HepG2 (cell line): Measurements from ENCODE around the gene AMDHD1. TPM values are rescaled to one million over a fixed set of nuclear protein-coding genes. Genes with fewer than 3 reads are reported as not detected.

ENCODE experiments used
- ARNTL ChIP-seq: sonication (generic); formaldehyde crosslinking; IDR thresholded peaks from 2 replicates; pipeline ENCODE4 v1.4.0; 2020; ENCODE audit warnings: mild to moderate bottlenecking, missing genetic modification reagents
- ATF7 ChIP-seq, 2 experiments: fragments of 450-650 bp in 1 of 2; sonication (generic) in 1 of 2; formaldehyde crosslinking in 1 of 2; IDR thresholded peaks; 2 replicates each; pipeline versions ENCODE4 v1.4.0 to v1.6.1; 2016 to 2020; ENCODE audit warnings: antibody characterized with exemption in 1 of 2, mild to moderate bottlenecking in 1 of 2, missing genetic modification reagents in 1 of 2
- CBX5 ChIP-seq: sonication (generic); formaldehyde crosslinking; IDR thresholded peaks from 2 replicates; pipeline ENCODE4 v1.4.0; 2020; ENCODE audit warnings: missing genetic modification reagents, borderline replicate concordance
- DNMT1 ChIP-seq: sonication (generic); formaldehyde crosslinking; IDR thresholded peaks from 2 replicates; pipeline ENCODE4 v1.5.1; 2020; ENCODE audit warnings: mild to moderate bottlenecking, missing genetic modification reagents
- HDAC2 ChIP-seq: sonication (generic); formaldehyde crosslinking; IDR thresholded peaks from 2 replicates; pipeline ENCODE4 v1.4.0; 2020; ENCODE audit warnings: missing genetic modification reagents
- HOXA9 ChIP-seq: sonication (generic); formaldehyde crosslinking; IDR thresholded peaks from 2 replicates; pipeline ENCODE4 v1.8.1; 2022; ENCODE audit warnings: missing genetic modification reagents, mild to moderate bottlenecking, moderate library complexity, borderline replicate concordance
- IKZF1 ChIP-seq: fragments of 450-650 bp; IDR thresholded peaks from 2 replicates; pipeline ENCODE4 v1.7.1; 2016
- IRF2 ChIP-seq: IDR thresholded peaks from 2 replicates; pipeline ENCODE4 v1.6.1; 2018; ENCODE audit warnings: missing genetic modification reagents, missing compliant biosample characterization
- KDM1A ChIP-seq: IDR thresholded peaks from 2 replicates; pipeline ENCODE4 v1.6.1; 2016; ENCODE audit warnings: missing compliant biosample characterization
- RARA ChIP-seq: IDR thresholded peaks from 2 replicates; pipeline ENCODE4 v1.6.1; 2016; ENCODE audit warnings: missing genetic modification reagents, missing compliant biosample characterization
- SP4 ChIP-seq: sonication (generic); formaldehyde crosslinking; IDR thresholded peaks from 2 replicates; pipeline ENCODE4 v1.8.1; 2023; ENCODE audit warnings: mild to moderate bottlenecking, missing genetic modification reagents
- TBX2 ChIP-seq: sonication (generic); formaldehyde crosslinking; IDR thresholded peaks from 2 replicates; pipeline ENCODE4 v1.5.0; 2020; ENCODE audit warnings: missing genetic modification reagents, mild to moderate bottlenecking, borderline replicate concordance
- ZBTB38 ChIP-seq: sonication (generic); formaldehyde crosslinking; IDR thresholded peaks from 2 replicates; pipeline ENCODE4 v1.5.1; 2020; ENCODE audit warnings: mild to moderate bottlenecking, missing genetic modification reagents
- ZNF180 ChIP-seq: sonication (generic); formaldehyde crosslinking; IDR thresholded peaks from 2 replicates; pipeline ENCODE4 v1.4.0; 2020; ENCODE audit warnings: low read depth, missing genetic modification reagents, borderline replicate concordance
- ZNF232 ChIP-seq: sonication (generic); formaldehyde crosslinking; IDR thresholded peaks from 2 replicates; pipeline ENCODE4 v1.4.0; 2020; ENCODE audit warnings: missing genetic modification reagents, borderline replicate concordance
- ZNF543 ChIP-seq: sonication (generic); formaldehyde crosslinking; IDR thresholded peaks from 2 replicates; pipeline ENCODE4 v1.4.0; 2020; ENCODE audit warnings: mild to moderate bottlenecking, missing genetic modification reagents
- ZNF569 ChIP-seq: sonication (generic); formaldehyde crosslinking; IDR thresholded peaks from 2 replicates; pipeline ENCODE4 v1.5.0; 2020; ENCODE audit warnings: mild to moderate bottlenecking, missing genetic modification reagents, moderate library complexity, borderline replicate concordance
- ZNF703 ChIP-seq: sonication (generic); formaldehyde crosslinking; IDR thresholded peaks from 2 replicates; pipeline ENCODE4 v1.5.1; 2020; ENCODE audit warnings: missing genetic modification reagents, mild to moderate bottlenecking, moderate library complexity, borderline replicate concordance
- ZNF713 ChIP-seq: sonication (generic); formaldehyde crosslinking; IDR thresholded peaks from 2 replicates; pipeline ENCODE4 v1.4.0; 2020; ENCODE audit warnings: mild to moderate bottlenecking, missing genetic modification reagents
- ZNF782 ChIP-seq: sonication (generic); formaldehyde crosslinking; IDR thresholded peaks from 2 replicates; pipeline ENCODE4 v1.4.0; 2020; ENCODE audit warnings: missing genetic modification reagents, mild to moderate bottlenecking, borderline replicate concordance
- ZSCAN29 ChIP-seq: sonication (generic); formaldehyde crosslinking; conservative IDR thresholded peaks from 2 replicates; pipeline ENCODE4 v1.4.0; 2020; ENCODE audit warnings: mild to moderate bottlenecking, missing genetic modification reagents
- ZZZ3 ChIP-seq: sonication (generic); formaldehyde crosslinking; IDR thresholded peaks from 2 replicates; pipeline ENCODE4 v1.4.0; 2020; ENCODE audit warnings: missing genetic modification reagents, mild to moderate bottlenecking, borderline replicate concordance
- polyA plus RNA-seq, 8 experiments: library from polyadenylated mRNA; depleted of rRNA in 3 of 8; stranded (reverse) in 7 of 8; unstranded in 1 of 8; fragments of >200 nt; fragmentation: Illumina TruSeq in 4 of 8; extraction: Trizol in 4 of 8; gene quantifications; 2 replicates each; pipeline versions ENCODE4 v1.2.1 to v1.2.3, GENCODE V29; 2011 to 2016; ENCODE audit warnings: low read depth in 4 of 8, missing spikeins in 1 of 8, mixed read lengths in 1 of 8; ENCODE audit not compliant: insufficient read depth in 1 of 8
- total RNA-seq, 5 experiments: library from RNA; depleted of rRNA; stranded (reverse); fragments of >200 nt; fragmentation: Illumina TruSeq; extraction: Trizol; gene quantifications; 2 replicates each; pipeline ENCODE4 v1.2.3, GENCODE V29; 2016; ENCODE audit warnings: low read depth in 1 of 5
- TF ChIP-seq, protein P1 (sequence below): sonication (generic); formaldehyde crosslinking; IDR thresholded peaks from 2 replicates; pipeline ENCODE4 v1.5.1; 2020; ENCODE audit warnings: missing genetic modification reagents, mild to moderate bottlenecking, borderline replicate concordance
- TF ChIP-seq, protein P2 (sequence below): sonication (generic); formaldehyde crosslinking; IDR thresholded peaks from 2 replicates; pipeline ENCODE4; 2020; ENCODE audit warnings: missing genetic modification reagents, mild to moderate bottlenecking, borderline replicate concordance
- TF ChIP-seq, protein P3 (sequence below): IDR thresholded peaks from 2 replicates; pipeline ENCODE4 v1.6.1; 2016; ENCODE audit warnings: missing compliant biosample characterization, missing genetic modification reagents, borderline replicate concordance

Gene AMDHD1
- total and polyA plus RNA-seq, 2 of the 13 experiments (the other 11 are each of a cell fraction or from before 2014, with no cell fraction given) = 6.5 to 29.6 TPM

DNA sequence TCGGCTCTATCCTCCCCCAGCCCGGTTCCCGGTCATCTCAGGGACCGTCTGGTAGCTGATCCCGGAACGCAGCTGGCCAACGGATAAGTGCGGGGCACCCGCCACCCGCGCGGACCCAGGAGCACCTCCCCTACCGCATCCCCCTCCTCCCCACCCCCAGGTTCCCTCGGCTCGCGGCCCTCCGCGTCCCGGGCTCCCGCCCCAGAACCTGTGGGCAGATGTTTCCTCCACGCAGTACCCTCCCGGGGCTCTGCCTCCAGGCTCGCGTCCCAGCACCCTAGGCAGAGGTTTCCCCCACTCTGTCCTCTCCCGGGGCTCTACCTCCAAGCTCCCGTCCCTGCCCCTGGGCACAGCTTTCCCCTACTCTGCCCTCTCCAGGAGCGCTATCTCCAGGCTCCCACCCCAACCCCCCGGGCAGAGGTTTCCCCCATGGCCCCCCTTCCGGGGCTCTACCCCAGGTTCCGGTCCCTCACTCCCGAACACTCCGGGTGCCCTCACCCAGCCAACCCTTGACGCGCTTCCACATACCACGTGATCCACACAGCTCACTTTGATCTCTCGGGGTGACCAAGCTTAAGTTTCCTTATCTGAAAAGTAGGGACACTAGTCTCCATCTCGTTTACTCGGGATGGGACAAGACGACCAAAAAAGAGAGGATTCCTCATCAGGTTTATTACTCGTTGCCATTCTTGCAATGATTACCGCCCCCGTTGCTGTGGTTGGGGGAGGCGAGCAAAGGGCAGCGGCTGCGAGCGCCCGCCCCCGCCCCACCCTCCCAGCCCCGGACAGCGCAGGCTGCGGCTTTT lies 404 bp upstream of the AMDHD1 start, which contains the start of gene CCDC38 (continued):
- TF ChIP-seq ZSCAN29 (CRISPR knock-in tag) = no peak
- TF ChIP-seq ZNF180 (CRISPR knock-in tag) = 0 out of 2 replicates have a peak, but pooled peaks have one; percentile 21
- TF ChIP-seq ZBTB38 (CRISPR knock-in tag) = peak; percentile 5; the same call in 1 of the 2 replicates
- TF ChIP-seq RARA = peak; percentile 37; the same call in 1 of the 2 replicates
- TF ChIP-seq HDAC2 (CRISPR knock-in tag) = peak; percentile 22; the same call in 1 of the 2 replicates
- TF ChIP-seq SP4 (CRISPR knock-in tag) = no peak
- no peak for TF ChIP-seq ARNTL (CRISPR knock-in tag)
- TF ChIP-seq ZNF543 (CRISPR knock-in tag) = 0 out of 2 replicates have a peak, but pooled peaks have one; percentile 21
- TF ChIP-seq ZNF703 = no peak
- TF ChIP-seq, protein P1, sequence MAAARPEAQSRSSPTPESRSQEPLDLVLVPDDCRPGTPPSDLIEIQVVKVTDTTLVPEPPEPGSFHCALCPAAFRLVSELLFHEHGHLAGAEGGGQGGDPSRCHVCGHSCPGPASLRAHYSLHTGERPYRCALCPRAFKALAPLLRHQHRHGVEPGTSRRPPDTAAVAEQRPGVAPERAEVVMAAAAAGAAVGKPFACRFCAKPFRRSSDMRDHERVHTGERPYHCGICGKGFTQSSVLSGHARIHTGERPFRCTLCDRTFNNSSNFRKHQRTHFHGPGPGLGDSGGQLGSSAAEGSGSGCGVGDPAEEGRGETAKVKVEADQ (CRISPR knock-in tag) = peak; percentile 73; the same call in 1 of the 2 replicates
- TF ChIP-seq CBX5 = peak; percentile 71; the same call in 1 of the 2 replicates
- TF ChIP-seq TBX2 (CRISPR knock-in tag) = peak; percentile 57
- peak; percentile 80 for TF ChIP-seq HOXA9 (CRISPR knock-in tag)
- no peak for TF ChIP-seq DNMT1
- TF ChIP-seq, protein P2, sequence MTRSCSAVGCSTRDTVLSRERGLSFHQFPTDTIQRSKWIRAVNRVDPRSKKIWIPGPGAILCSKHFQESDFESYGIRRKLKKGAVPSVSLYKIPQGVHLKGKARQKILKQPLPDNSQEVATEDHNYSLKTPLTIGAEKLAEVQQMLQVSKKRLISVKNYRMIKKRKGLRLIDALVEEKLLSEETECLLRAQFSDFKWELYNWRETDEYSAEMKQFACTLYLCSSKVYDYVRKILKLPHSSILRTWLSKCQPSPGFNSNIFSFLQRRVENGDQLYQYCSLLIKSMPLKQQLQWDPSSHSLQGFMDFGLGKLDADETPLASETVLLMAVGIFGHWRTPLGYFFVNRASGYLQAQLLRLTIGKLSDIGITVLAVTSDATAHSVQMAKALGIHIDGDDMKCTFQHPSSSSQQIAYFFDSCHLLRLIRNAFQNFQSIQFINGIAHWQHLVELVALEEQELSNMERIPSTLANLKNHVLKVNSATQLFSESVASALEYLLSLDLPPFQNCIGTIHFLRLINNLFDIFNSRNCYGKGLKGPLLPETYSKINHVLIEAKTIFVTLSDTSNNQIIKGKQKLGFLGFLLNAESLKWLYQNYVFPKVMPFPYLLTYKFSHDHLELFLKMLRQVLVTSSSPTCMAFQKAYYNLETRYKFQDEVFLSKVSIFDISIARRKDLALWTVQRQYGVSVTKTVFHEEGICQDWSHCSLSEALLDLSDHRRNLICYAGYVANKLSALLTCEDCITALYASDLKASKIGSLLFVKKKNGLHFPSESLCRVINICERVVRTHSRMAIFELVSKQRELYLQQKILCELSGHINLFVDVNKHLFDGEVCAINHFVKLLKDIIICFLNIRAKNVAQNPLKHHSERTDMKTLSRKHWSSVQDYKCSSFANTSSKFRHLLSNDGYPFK (CRISPR knock-in tag) = peak; percentile 32; the same call in 1 of the 2 replicates
- no peak for TF ChIP-seq ZZZ3
- no peak for TF ChIP-seq ZNF782 (CRISPR knock-in tag)
- TF ChIP-seq ZNF232 (CRISPR knock-in tag) = no peak
- TF ChIP-seq IRF2 (CRISPR knock-in tag) = peak; percentile 35; the same call in 1 of the 2 replicates
- no peak for TF ChIP-seq IKZF1
- TF ChIP-seq KDM1A (CRISPR knock-in tag) = no peak
- TF ChIP-seq, protein P3, sequence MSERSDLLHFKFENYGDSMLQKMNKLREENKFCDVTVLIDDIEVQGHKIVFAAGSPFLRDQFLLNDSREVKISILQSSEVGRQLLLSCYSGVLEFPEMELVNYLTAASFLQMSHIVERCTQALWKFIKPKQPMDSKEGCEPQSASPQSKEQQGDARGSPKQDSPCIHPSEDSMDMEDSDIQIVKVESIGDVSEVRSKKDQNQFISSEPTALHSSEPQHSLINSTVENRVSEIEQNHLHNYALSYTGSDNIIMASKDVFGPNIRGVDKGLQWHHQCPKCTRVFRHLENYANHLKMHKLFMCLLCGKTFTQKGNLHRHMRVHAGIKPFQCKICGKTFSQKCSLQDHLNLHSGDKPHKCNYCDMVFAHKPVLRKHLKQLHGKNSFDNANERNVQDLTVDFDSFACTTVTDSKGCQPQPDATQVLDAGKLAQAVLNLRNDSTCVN (CRISPR knock-in tag) = 0 out of 2 replicates have a peak, but pooled peaks have one; percentile 47
- no peak for TF ChIP-seq ZNF569 (CRISPR knock-in tag)
- TF ChIP-seq ATF7 (IDR thresholded peaks at IDR 0.05) = no peak
- TF ChIP-seq ATF7 (CRISPR knock-in tag; IDR thresholded peaks at IDR 0.05) = no peak
- TF ChIP-seq ZNF713 (CRISPR knock-in tag) = no peak
